ENCODE measurements around the gene DNAJC27.

GRCh38 chr2:24906466-24906865 is 65.3 kb downstream of the DNAJC27 start:
- TF ChIP-seq CTCF (IDR thresholded peaks at IDR 0.05) (no peak), POLR2A (IDR thresholded peaks at IDR 0.05) (no peak)
